ENCODE results near the gene LYPD1. TPM values are rescaled to one million over a fixed set of nuclear protein-coding genes. Genes with fewer than 3 reads are reported as not detected.

The LYPD1 gene
- total RNA-seq, 4 donors from 2014 or later = 0.55 to 7.1 TPM; not detected in 2

DNA sequence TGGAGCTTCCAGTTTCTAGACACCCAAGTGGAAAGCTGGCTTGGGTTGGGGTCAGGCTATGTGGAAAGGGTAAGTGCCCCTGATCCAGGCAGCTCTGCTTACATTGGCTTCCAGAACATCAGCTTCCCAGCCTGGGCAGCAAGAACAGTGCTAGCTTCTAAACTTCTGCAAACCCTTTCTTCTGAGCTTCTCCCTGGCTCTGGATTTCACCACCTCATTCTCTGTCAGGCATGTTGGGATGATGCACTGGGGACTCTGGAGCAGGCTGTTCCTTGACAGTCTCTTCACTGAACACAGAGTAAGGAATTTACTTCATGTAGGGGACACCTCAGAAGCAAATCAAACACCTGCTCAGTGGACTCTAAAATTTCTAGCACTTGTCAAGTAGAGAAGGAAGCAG is 72.8 kb downstream of the LYPD1 start:
- H3K4me3 ChIP-seq = no peak overlapping the region
- no peak for DNase-seq
- H3K36me3 ChIP-seq = no peaks in the 10 kb centered on the region
- intact Hi-C loops (cut with DNase I; ENCODE audit: low total_unique reads) = no loop called here
- H3K27ac ChIP-seq = no peak overlapping the region
- no peaks in the 10 kb centered on the region for H3K27me3 ChIP-seq
- TF ChIP-seq, protein P1, sequence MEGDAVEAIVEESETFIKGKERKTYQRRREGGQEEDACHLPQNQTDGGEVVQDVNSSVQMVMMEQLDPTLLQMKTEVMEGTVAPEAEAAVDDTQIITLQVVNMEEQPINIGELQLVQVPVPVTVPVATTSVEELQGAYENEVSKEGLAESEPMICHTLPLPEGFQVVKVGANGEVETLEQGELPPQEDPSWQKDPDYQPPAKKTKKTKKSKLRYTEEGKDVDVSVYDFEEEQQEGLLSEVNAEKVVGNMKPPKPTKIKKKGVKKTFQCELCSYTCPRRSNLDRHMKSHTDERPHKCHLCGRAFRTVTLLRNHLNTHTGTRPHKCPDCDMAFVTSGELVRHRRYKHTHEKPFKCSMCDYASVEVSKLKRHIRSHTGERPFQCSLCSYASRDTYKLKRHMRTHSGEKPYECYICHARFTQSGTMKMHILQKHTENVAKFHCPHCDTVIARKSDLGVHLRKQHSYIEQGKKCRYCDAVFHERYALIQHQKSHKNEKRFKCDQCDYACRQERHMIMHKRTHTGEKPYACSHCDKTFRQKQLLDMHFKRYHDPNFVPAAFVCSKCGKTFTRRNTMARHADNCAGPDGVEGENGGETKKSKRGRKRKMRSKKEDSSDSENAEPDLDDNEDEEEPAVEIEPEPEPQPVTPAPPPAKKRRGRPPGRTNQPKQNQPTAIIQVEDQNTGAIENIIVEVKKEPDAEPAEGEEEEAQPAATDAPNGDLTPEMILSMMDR (IDR thresholded peaks at IDR 0.05) = no peak
- TF ChIP-seq POLR2A (IDR thresholded peaks at IDR 0.05) = no peak
- H3K9me3 ChIP-seq = no peaks in the 10 kb centered on the region
- H3K4me1 ChIP-seq = no peaks in the 10 kb centered on the region

- Histone ChIP-seq H3K9me3 (no peaks in the 10 kb centered on the region), H3K27ac (no peak overlapping the region), H3K4me3 (no peak overlapping the region), H3K36me3 (no peaks in the 10 kb centered on the region), H3K27me3 (no peaks in the 10 kb centered on the region), H3K4me1 (no peaks in the 10 kb centered on the region)
- no peak for DNase-seq
- intact Hi-C loops (cut with DNase I; ENCODE audit: low total_unique reads) = no loop called here
- no peak for TF ChIP-seq POLR2A (IDR thresholded peaks at IDR 0.05)
- TF ChIP-seq, protein P1 (IDR thresholded peaks at IDR 0.05) = no peak
These were observed 74.3 kb downstream of the LYPD1 start for GRCh38 chr2:132595693-132596092.

GRCh38 chr2:132595186-132595585 is 74.8 kb downstream of the LYPD1 start:
- Histone ChIP-seq H3K9me3 (no peaks in the 10 kb centered on the region), H3K27ac (no peak overlapping the region), H3K4me3 (no peak overlapping the region), H3K4me1 (no peaks in the 10 kb centered on the region), H3K27me3 (no peaks in the 10 kb centered on the region), H3K36me3 (no peaks in the 10 kb centered on the region)
- intact Hi-C loops (cut with DNase I; ENCODE audit: low total_unique reads) = no loop called here
- no peak for DNase-seq
- TF ChIP-seq, protein P1 (IDR thresholded peaks at IDR 0.05) = no peak
- no peak for TF ChIP-seq POLR2A (IDR thresholded peaks at IDR 0.05)
